GM21381 (cell line): Measurements from ENCODE around the gene YIPF2.
"Not testable (repeated sequence)": the region's sequence is repeated elsewhere in the genome, so short reads cannot be mapped to it uniquely, and the experiment has no call there.

Experiments used
- ATAC-seq: cut with Tn5 transposase; IDR thresholded peaks from one replicate; pipeline ENCODE4 v1.9.1; 2021; ENCODE audit warnings: mild to moderate bottlenecking, moderate library complexity; ENCODE audit not compliant: unreplicated experiment

Gene YIPF2

DNA sequence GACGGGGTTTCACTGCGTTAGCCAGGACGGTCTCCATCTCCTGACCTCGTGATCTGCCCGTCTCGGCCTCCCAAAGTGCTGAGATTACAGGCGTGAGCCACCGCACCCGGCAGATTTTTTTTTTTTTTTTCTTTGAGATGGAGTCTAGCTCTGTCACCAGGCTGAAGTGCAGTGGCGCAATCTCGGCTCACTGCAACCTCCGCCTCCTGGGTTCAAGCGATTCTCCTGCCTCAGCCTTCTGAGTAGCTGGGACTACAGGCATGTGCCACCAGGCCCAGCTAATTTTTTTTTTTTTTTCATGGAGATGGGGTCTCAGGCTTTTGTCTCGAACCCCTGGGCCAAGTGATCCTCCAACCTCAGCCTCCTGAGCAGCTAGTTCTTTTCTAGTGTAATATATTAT is 13.2 kb upstream of the YIPF2 start:
- not testable (repeated sequence) for ATAC-seq

DNA sequence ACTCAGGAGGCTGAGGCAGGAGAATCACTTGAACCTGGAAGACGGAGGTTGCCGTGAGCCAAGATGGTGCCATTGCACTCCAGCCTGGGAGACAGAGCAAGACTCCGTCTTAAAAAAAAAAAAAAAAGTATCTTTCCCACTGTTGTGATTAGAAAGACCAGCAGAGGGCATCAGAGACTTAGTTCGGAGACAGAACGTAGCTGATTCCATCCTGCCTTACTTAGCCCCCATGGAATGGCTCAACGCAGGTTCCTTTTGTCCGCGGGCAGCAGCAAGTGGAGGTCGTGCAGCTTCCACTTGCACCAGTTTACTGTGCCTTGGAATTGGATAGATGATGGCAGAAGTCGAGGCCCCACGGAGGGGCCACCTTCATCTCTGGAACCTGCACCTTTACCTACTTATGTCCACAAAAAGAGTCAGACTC is 8.2 kb upstream of the YIPF2 start:
- ATAC-seq: no peak

DNA sequence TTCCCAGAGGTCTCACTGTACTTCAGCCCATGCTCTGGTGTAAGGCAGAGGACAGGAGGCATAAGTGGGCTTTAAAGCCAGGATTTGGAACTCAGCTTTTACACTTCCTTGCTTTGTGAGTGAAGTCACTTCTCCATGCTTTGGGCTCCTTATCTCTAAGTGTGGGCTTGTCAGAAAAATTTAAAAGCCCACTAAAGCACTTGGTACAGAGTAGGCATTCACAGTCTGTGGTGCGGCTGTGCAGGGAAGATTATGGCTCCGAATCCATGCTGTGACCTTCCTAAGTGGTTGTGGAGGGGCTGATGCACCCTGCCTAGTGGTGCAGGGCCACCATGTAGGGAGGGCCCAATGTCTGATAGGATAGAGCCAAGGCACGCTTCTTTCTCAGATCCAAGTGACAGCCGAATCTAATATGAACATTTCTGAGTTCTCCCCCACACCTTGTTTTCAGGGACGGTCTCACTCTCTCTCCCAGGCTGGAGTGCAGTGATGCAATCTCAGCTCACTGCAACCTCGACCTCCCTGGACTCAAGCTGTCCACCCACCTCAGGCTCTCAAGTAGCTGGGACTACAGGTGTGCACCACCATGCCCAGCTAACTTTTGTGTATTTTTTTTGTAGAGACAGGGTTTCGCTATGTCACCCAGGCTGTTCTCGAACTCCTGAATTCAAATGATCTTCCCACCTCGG is 7.1 kb upstream of the YIPF2 start:
- no peak for ATAC-seq

DNA sequence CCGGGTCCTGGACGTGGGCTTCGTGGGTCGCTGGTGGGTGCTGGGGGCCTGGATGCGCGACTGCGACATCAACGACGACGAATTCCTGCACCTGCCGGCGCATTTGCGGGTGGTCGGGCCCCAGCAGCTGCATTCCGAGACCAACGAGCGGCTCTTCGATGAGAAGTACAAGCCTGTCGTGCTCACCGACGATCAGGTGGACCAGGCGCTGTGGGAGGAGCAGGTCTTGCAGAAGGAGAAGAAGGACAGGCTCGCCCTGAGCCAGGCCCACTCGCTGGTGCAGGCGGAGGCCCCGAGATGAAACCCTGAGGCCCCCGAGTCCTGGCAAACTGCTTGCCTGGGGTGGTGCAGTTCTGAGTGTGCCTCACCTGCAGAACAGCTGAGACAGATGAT is 959 bp upstream of the YIPF2 start:
- no peak for ATAC-seq

DNA sequence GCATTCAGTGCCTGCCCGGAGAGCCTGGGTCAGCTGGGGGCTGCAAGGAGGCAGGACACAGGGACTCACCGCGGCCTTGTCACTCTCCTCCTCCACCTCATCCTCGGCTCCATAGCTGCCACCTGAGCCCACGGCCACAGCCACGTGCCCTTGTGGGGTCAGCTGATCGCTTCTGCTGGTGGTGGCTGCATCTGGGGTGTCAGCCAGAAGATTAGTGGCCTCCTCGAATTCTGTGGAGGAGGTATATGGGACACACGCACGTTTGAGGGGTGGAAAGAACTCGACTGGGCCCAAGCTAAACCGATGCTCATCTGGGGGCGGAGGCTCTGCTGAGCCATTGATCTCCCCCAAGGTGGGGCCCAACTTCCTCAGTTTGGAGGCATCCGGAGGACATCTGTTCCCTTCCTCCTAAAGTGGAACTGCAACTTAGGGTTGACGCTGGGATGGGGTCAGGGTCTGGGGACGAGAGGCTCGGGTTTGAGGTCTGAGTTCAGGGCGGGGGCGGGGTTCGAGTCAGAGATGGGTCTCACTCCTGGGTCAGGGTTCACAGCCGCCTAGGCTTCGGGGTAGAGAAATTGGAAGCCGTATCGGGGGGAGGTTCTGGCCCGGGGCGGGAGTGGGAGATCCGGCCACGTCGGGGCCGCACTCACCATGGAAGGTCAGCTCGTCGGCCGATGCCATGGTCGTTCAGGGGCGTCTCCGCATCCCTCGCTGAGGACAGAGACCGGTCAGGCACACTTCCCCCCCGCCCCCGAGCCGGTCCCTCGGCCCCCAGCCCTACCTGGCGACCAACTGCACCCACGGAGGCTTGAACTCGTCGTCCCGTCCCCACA is 493 bp downstream of the YIPF2 start:
- peak; percentile 13 for ATAC-seq

DNA sequence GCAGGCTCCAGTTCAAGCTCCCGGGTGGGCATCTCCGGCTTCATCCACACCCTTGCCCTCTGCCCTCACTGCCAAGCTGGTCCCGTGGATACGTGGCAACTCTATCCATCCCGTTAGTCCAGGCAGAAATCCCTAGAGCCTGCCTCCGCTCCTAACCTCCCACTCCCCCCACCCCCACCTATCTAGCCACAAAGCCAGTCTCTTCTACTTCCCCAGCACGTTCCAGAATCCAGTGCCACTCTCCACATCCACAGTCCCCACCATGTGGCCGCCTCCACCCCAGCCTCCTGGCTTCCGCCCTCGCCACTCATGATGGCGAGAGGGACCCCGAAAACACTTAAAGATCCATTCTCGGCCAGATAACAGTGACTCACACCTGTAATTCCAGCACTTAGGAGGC is 3.8 kb downstream of the YIPF2 start:
- ATAC-seq: no peak

DNA sequence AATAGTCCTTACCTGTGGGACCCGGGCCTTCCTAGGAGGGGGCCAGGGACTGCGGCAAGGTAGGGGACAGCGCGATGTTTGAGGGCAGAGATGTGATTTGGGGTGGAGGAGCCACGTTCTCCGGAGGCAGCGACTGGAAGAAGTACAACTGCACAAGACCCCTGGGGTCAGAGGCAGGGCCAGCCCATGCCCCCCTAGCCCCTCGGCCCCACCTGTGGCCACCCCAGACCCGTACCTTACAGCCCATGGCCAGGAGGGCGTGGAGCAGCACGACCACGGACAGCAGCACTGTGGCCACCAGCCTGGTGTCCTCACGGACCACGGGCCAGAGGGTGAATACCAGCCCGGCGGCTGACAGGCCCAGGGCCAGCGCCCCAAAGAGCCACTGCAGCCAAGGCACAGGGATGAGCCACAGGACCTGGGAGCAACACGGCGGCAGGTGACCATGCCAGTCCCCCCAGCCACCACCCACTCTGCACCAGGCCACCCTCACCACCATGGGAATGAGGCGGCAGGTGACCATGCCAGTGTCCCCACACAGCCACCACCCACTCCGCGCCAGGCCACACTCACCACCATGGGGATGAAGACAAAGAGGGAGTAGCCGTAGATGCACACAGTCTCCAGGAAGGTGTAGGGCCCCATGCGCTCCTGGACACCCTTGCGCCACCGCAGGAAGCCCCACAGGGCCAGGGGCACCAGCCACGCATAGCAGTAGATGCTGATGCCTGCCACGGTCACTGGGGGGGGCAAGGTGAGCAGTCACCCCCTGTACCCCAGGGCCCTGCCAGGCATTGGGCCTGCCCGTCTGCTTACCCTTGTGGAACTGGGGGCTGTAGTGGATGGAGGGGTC is 5.0 kb downstream of the YIPF2 start:
- no peak for ATAC-seq

DNA sequence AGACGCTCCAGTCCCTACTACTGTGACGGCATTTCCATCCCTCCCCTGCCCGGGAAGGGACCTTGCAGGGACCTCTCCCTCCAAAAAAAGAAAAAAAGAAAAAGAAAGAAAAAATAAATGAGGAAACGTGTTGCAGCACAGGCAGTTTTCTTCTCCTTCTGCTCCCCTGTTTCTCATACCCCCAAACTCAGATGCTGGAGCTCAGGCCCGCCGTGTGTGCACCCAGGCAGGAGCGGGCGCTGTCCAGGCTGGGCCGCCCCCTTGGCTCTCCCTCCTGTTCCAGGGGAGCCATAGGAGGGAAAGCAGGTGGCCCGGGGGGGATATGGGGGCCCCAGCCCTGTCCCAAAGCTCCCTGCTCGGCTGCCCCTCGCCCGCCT is 5.8 kb downstream of the YIPF2 start:
- no peak for ATAC-seq

DNA sequence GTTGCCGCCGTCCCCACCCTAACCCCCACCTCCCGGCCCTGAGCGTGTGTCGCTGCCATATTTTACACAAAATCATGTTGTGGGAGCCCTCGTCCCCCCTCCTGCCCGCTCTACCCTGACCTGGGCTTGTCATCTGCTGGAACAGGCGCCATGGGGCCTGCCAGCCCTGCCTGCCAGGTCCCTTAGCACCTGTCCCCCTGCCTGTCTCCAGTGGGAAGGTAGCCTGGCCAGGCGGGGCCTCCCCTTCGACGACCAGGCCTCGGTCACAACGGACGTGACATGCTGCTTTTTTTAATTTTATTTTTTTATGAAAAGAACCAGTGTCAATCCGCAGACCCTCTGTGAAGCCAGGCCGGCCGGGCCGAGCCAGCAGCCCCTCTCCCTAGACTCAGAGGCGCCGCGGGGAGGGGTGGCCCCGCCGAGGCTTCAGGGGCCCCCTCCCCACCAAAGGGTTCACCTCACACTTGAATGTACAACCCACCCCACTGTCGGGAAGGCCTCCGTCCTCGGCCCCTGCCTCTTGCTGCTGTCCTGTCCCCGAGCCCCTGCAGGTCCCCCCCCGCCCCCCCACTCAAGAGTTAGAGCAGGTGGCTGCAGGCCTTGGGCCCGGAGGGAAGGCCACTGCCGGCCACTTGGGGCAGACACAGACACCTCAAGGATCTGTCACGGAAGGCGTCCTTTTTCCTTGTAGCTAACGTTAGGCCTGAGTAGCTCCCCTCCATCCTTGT is 6.4 kb downstream of the YIPF2 start:
- no peak for ATAC-seq

DNA sequence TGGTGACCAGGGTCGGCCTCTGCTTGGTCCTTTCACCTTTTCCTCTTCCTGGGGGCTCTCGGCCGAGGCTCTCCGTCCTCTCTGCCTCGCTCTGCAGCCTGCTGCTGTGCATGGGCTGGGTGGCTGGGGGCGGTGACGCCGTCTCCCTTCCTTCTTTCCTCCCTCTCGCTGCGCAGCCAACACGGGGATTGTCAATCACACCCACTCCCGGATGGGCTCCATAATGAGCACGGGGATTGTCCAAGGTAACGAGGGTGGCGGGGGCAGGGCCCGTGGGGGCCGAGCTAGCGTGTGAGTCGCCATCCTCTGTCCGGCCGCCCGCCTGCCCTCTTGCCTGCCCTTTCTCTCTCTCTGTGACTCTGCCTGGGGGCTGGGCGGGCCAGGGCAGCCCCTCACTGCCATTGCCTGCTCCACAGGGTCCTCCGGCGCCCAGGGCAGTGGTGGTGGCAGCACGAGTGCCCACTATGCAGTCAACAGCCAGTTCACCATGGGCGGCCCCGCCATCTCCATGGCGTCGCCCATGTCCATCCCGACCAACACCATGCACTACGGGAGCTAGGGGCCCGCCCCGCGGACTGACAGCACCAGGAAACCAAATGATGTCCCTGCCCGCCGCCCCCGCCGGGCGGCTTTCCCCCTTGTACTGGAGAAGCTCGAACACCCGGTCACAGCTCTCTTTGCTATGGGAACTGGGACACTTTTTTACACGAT is 7.1 kb downstream of the YIPF2 start:
- no peak for ATAC-seq

DNA sequence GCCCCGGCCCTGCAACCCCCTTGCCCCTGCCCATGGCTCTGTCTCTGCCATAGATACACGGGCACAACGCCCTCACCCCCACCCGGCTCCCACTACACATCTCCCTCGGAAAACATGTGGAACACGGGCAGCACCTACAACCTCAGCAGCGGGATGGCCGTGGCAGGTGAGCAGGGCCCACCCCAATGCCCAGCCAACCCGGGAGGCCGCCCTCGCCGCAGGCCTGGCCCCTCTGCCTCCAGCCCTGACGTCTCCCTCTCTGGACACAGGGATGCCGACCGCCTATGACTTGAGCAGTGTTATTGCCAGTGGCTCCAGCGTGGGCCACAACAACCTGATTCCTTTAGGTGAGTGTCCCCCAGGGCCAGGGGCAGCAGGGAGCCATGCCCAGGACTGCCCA is 7.7 kb downstream of the YIPF2 start:
- no peak for ATAC-seq

DNA sequence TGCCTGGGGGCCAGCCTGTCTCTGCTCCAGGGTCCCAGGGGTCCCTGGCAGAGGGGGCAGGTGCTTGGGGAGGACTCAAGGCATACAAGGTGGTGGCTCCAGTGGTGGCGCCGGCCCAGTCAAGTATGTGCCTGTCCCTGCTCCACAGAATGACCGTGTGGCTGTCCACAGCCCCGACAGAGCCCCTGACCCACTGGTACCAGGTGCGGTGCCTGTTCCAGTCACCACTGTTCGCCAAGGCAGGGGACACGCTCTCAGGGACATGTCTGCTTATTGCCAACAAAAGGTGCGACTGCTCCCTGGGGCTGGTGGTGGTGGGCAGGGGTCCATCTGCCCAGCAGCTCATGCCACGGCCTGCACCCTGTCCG is 8.2 kb downstream of the YIPF2 start:
- ATAC-seq: no peak

DNA sequence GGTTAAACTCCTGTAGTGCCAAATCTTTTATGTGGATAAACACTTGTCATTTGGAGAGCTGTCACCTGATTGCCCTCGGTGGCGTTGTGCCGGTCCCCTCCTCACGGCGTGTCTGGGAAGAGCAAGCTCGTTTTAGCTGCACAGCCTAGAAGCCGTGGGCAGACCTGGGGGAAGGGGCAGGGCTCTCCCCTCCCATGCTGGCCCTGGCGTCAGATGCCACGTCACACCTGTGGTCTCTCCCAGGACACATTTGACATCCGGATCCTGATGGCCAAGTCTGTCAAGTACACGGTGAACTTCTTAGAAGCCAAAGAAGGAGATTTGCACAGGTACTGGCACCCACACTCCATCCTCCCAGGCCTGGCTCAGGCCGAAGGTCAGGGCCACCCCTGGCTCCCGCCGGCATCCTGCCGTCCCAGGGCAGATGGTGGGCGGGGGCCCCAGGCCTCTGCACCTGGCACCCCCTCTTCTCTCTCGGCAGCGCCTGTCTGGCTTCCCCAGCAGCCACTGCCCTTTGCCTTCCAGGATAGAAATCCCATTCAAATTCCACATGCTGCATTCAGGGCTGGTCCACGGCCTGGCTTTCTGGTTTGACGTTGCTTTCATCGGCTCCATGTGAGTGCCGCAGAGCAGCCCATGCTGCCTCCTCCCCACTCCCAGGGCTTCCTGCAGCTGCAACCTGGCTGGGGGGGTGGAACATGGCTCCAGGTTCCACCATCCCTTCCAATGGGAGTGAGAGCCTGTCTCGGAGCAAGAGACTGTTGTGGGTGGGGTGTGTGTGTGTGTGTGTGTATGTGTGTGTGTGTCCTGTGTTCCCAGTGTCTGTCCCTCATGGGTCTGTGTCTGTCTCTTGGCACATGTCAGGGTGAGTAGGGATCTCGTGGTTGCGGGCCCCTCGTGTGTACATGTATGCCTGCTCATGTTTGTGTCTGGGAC is 8.8 kb downstream of the YIPF2 start:
- no peak for ATAC-seq

DNA sequence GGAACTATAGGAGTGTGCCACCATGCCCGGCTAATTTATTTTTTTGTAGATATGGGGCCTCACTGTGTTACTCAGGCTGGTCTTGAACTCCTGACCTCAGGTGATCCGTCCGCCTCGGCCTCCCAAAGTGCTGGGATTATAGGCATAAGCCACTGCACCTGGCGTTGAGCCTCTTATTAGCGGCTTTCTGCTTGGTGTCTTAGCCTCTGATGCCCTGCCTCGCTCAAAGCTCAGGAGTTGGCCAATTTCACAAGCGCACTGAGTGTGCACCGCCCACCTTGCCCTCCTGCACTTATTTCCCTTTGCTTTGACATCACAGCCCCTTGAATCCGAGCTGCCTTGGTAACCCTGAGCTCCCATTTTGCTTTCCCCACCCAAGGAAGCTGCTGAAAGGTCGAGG is 10.1 kb downstream of the YIPF2 start:
- ATAC-seq: no peak

DNA sequence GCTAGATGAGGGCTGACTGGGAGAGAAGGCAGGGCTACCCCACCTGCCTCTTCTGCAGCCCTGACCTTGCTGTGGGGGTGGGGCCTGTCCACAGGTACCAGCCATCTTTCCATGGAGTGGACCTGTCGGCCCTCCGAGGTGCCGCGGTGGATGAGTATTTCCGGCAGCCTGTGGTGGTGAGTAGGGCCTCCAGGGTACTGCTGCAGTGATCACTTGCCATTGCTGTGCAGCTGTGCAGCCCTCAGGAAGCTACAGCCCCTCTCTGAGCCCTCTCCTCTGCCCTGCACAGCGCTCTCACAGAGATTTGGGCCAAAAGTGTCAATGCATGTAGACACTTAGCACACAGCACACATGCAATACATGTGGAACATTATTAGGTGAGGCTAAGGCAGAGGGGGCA is 11.8 kb downstream of the YIPF2 start:
- ATAC-seq: no peak

DNA sequence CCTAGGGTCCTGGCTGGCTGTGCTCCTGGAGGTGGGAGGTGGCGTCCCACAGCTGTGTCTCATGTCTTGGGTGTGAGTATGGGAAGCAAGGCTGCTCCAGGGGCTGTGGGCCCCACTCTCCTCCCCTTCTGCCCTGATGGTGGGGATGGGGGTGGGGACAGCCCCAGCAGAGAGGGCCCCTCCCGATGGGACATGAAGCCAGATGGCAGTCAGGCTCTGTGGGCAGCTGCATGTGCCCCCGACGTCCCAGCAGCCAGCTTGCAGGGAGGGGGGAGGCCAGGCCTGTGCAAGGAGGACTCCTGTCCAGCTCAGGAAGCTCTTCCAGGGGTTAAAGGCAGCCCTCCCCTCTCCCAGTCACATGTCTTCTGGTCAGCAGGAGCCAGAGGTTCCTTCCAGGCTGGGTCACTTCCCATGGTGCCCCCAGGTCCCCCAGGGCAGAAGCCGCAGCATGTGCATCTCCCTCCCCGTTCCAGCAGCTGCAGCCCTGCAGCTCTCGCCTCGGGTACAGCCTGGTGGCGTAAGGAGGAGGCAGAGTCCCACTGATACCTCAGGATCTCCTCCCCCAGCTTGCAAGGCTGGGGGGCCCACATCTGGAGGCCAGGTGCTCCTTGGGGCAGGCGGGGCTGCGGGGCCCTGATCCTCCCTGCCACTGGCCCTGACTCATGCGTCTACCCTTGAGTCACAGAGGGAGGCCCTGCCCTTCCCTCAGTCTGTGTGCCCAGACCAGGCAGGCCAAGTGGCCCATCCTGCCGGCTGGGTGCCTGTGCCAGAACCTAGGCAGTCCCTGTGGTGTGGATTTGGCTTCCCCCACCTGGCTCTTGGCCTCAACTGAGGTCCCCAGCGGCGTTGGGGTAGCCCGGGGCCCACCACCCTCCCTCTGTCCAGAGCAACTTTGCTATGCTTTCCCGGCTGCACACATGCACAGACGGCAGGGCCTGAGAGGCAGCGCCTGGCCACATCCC is 13.0 kb downstream of the YIPF2 start:
- no peak for ATAC-seq

DNA sequence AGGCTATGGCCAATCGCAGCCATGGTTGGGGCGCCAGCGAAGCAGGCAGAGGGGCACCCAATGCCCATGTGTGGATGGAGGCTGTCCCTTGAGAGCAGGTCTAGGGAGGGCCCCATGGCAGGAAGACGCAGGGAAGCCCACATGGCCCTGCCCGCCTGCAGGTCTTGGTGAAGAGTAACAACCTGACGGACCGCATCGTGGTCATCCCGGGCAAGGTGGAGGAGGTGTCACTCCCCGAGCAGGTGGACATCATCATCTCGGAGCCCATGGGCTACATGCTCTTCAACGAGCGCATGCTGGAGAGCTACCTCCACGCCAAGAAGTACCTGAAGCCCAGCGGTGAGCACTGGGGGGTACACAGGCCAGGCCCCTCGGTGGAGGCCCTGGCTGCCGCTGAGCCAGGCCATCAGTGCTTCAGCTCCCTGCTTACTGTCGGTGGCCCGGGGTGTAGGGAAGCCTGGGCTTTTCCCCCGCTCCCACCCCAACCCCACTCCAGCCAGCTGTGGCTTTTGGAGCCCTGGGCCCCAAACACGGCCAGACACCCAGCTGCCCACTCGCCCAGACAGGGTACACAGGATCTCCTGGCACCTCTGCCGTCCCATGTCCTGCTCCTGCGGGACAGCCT is 14.6 kb downstream of the YIPF2 start:
- no peak for ATAC-seq

DNA sequence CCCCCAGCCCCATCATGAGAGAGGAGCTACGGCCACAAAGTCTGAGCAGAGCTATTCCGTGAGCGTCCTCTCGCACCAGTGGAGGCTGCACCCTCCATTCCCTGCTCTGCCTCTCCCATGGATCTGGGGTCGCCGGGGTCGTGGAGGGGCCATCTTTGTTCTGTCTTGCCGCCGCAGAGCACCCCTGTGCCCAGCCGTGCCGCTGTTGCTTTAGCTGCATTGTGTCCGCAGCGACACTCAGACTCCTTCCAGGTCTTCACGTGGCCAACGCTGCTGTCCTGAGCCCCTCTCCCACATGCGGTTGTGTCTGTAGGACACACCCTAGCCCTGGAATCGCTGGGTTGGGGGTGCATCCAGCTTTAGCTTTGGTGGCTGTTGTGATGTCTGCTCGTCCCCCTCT is 15.8 kb downstream of the YIPF2 start:
- no peak for ATAC-seq
